H1 (cell line): ENCODE results near the gene ADO.

Experiments used
- CTCF ChIP-seq, 3 experiments: IDR thresholded peaks; 1 replicate in 2 of 3; 2 replicates in 1 of 3; pipeline versions ENCODE4 v1.5.1 to v1.6.1; 2011; ENCODE audit warnings: low read length in 3 of 3, mild to moderate bottlenecking in 3 of 3, inconsistent platforms in 2 of 3, low read depth in 1 of 3, moderate library complexity in 1 of 3; ENCODE audit not compliant: insufficient read depth in 1 of 3; ENCODE audit errors: control extremely low read depth in 1 of 3
- USF2 ChIP-seq: IDR thresholded peaks from 2 replicates; pipeline ENCODE4 v1.6.1; 2011; ENCODE audit warnings: low read length, improper control_type of control experiment

GRCh38 chr10:62829622-62830021, 25.1 kb downstream of the ADO start:
- TF ChIP-seq CTCF (IDR thresholded peaks at IDR 0.05; ENCODE audit: control extremely low read depth in 1 of 3, insufficient read depth in 1 of 3, low read depth in 1 of 3, low read length in 3 of 3) (no peak), USF2 (no peak)
